HG02623 (cell line): ENCODE measurements around the gene FOXP1.
A peak's percentile ranks its signal among the peaks of the same experiment; 100 is the strongest.
"Not testable (repeated sequence)": the region's sequence is repeated elsewhere in the genome, so short reads cannot be mapped to it uniquely, and the experiment has no call there.

ENCODE experiments used
- ATAC-seq: cut with Tn5 transposase; IDR thresholded peaks from one replicate; pipeline ENCODE4 v1.9.1; 2021; ENCODE audit warnings: moderate library complexity; ENCODE audit not compliant: unreplicated experiment

Gene FOXP1

GRCh38 chr3:71532639-71533395 is 50.7 kb downstream of the FOXP1 start:
- no peak for ATAC-seq

GRCh38 chr3:71530903-71531530 is 52.5 kb downstream of the FOXP1 start:
- no peak for ATAC-seq

- ATAC-seq: no peak
Measured at GRCh38 chr3:71528816-71529215, 54.7 kb downstream of the FOXP1 start.

- ATAC-seq: not testable (repeated sequence)
Measured at GRCh38 chr3:71526448-71526847, 57.1 kb downstream of the FOXP1 start.

GRCh38 chr3:71525391-71525790 is 58.1 kb downstream of the FOXP1 start:
- no peak for ATAC-seq

GRCh38 chr3:71524672-71525071 is 58.9 kb downstream of the FOXP1 start:
- ATAC-seq: no peak

GRCh38 chr3:71523628-71524027 is 59.9 kb downstream of the FOXP1 start:
- ATAC-seq: no peak

GRCh38 chr3:71521940-71522876 is 61.3 kb downstream of the FOXP1 start:
- ATAC-seq: no peak

- no peak for ATAC-seq
Measured at GRCh38 chr3:71521021-71521352, 62.5 kb downstream of the FOXP1 start.

GRCh38 chr3:71520161-71521020 is 63.1 kb downstream of the FOXP1 start:
- no peak for ATAC-seq

GRCh38 chr3:71518089-71518488 is 65.4 kb downstream of the FOXP1 start:
- ATAC-seq: no peak

- no peak for ATAC-seq
Measured at GRCh38 chr3:71517271-71517791, 66.2 kb downstream of the FOXP1 start.

- ATAC-seq: no peak
Measured at GRCh38 chr3:71515636-71516365, 67.7 kb downstream of the FOXP1 start.

- ATAC-seq: no peak
Measured at GRCh38 chr3:71514621-71515020, 68.9 kb downstream of the FOXP1 start.

GRCh38 chr3:71513515-71513914 is 70.0 kb downstream of the FOXP1 start:
- ATAC-seq: no peak

- no peak for ATAC-seq
Measured at GRCh38 chr3:71513081-71513480, 70.4 kb downstream of the FOXP1 start.

GRCh38 chr3:71512544-71512943 is 71.0 kb downstream of the FOXP1 start:
- no peak for ATAC-seq

GRCh38 chr3:71512000-71512399 is 71.5 kb downstream of the FOXP1 start:
- peak; percentile 53 for ATAC-seq

- no peak for ATAC-seq
Measured at GRCh38 chr3:71511446-71511845, 72.1 kb downstream of the FOXP1 start.

GRCh38 chr3:71511037-71511436 is 72.5 kb downstream of the FOXP1 start:
- ATAC-seq: no peak
